ENCODE data around the gene PLD4. TPM values are rescaled to one million over a fixed set of nuclear protein-coding genes. Genes with fewer than 3 reads are reported as not detected.

Gene PLD4
- total and polyA plus RNA-seq, 9 of the 15 experiments (the other 6 are each of a cell fraction or from before 2014, with no cell fraction given), result 0.18 to 0.24 TPM; not detected in 7

DNA sequence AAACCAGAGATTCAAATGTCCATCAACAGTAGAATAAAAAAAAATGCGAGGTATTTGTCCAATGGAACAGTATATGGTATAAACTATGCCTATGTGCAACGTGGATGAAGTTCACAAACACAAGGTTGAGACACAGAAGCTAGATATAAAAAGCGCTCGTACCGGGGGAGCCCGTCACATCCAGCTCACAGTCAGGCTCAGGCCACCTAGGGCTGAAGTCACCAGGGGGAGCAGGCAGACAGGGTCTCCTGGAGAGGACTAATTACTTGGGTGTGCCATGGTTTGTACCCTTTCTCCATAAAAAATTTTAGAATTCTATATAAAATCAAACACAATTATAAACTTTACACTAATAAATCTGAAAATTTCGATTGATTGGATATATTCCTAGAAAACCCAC is 39.9 kb downstream of the PLD4 start:
- H3K4me1 ChIP-seq (replicated peaks in 1 of 2; ENCODE audit: control insufficient read depth in 2 of 2, insufficient read depth in 2 of 2, low read length in 2 of 2), result peaks cover 0 to 23% of the 10 kb centered on the region in 2 experiments; a peak in 3 of 5 replicates
- intact Hi-C loops (cut with micrococcal nuclease) (no loop called here), in situ Hi-C loops (cut with MboI) (no loop called here)
- no peak overlapping the region for H3K4me2 ChIP-seq (ENCODE audit: insufficient read depth, low read length)
- peaks cover 7 to 45% of the 10 kb centered on the region in 2 experiments; a peak in 4 of 5 replicates for H3K27me3 ChIP-seq (ENCODE audit: control insufficient read depth in 2 of 2, insufficient read depth in 2 of 2, low read length in 2 of 2)
- 3% methylated on average over 7 of the region's 7 CpGs for whole genome bisulfite sequencing (ENCODE audit: insufficient coverage, low coverage, missing lambda C conversion rate)
- no peak for DNase-seq (ENCODE audit: extremely low read depth in 1 of 4, low spot score in 3 of 4)
- H3K9ac ChIP-seq (ENCODE audit: insufficient read depth in 1 of 2, low read depth in 2 of 2, low read length in 2 of 2), result no peak overlapping the region
- ATAC-seq, result no peak
- no peaks in the 10 kb centered on the region for H3K9me3 ChIP-seq (replicated peaks; ENCODE audit: control insufficient read depth, insufficient read depth, low read depth, low read length)
- H4K20me1 ChIP-seq (replicated peaks; ENCODE audit: control insufficient read depth, insufficient read depth, low read length), result peaks cover 5% of the 10 kb centered on the region; the same call in 1 of the 2 replicates
- H3K27ac ChIP-seq (ENCODE audit: extremely low read depth, low read depth, low read length), result no peak overlapping the region
- H3K36me3 ChIP-seq (ENCODE audit: control insufficient read depth, insufficient read depth, low read length), result no peaks in the 10 kb centered on the region
- no peak overlapping the region for H3K4me3 ChIP-seq
- ChIA-PET CTCF (ENCODE audit: low intra/inter-chr PET ratio) (no interaction called here), POLR2A (interaction anchor here (0.6 kb wide), 2 partner anchors 34 to 73 kb away, joined by 3 to 4 read pairs; no protein-coding TSS in a partner anchor)
- H3K9me1 ChIP-seq (ENCODE audit: control insufficient read depth, insufficient read depth, low read length), result no peaks in the 10 kb centered on the region
- H2AFZ ChIP-seq (ENCODE audit: low read depth, low read length), result no peak overlapping the region
- no TSS peak for BruUV-seq (replicated peaks)
- TF ChIP-seq E2F5 (CRISPR knock-in tag; IDR thresholded peaks at IDR 0.05) (no peak), FOXP1 (CRISPR knock-in tag; IDR thresholded peaks at IDR 0.05) (no peak), NRF1 (conservative IDR thresholded peaks at IDR 0.05 in 1 of 2, IDR thresholded peaks at IDR 0.05 in 1 of 2) (no peak), ZC3H8 (IDR thresholded peaks at IDR 0.05) (no peak), CBFA2T2 (conservative IDR thresholded peaks at IDR 0.05) (no peak), CUX1 (CRISPR knock-in tag; IDR thresholded peaks at IDR 0.05) (no peak)
- no peaks in the 10 kb centered on the region for H3K79me2 ChIP-seq (ENCODE audit: control insufficient read depth, insufficient read depth, low read length)
- no peak for FAIRE-seq
